WI38 (cell line): ENCODE data around the gene RRBP1.

Experiments used
- H3K4me3 ChIP-seq: 2 replicates; pipeline ENCODE4 v1.5.1; 2011; ENCODE audit warnings: low read depth, mild to moderate bottlenecking, control low read depth, low read length
- CTCF ChIP-seq: IDR thresholded peaks from 2 replicates; pipeline ENCODE4 v1.5.1; 2012; ENCODE audit warnings: low read depth, mild to moderate bottlenecking, control low read depth, low read length

RRBP1 gene

GRCh38 chr20:17667445-17667844 lies 14.6 kb downstream of the RRBP1 start:
- no peak for TF ChIP-seq CTCF
- H3K4me3 ChIP-seq = no peak overlapping the region

DNA sequence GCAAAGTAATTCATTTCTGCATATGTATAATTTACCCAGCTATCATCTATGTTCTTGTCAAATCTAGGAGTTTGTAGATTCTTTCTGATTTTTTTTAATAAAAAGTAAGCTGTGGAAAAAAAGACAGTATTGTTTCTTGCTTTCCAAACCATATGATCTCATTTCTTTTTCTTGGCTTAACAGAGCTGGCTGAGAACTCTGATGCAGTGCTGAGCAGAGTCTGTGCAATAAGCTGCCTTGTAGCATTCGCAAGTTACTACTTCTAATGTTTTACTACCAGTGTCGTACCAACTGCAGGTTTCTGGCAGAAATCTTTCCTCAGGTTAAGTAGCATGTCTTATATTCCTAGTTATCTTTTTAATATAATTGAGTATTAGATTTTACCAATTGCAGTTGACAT lies 15.6 kb downstream of the RRBP1 start:
- H3K4me3 ChIP-seq = no peak overlapping the region
- TF ChIP-seq CTCF = no peak

- TF ChIP-seq CTCF = no peak
- no peak overlapping the region for H3K4me3 ChIP-seq
Observed at GRCh38 chr20:17665756-17666155, 16.3 kb downstream of the RRBP1 start.

DNA sequence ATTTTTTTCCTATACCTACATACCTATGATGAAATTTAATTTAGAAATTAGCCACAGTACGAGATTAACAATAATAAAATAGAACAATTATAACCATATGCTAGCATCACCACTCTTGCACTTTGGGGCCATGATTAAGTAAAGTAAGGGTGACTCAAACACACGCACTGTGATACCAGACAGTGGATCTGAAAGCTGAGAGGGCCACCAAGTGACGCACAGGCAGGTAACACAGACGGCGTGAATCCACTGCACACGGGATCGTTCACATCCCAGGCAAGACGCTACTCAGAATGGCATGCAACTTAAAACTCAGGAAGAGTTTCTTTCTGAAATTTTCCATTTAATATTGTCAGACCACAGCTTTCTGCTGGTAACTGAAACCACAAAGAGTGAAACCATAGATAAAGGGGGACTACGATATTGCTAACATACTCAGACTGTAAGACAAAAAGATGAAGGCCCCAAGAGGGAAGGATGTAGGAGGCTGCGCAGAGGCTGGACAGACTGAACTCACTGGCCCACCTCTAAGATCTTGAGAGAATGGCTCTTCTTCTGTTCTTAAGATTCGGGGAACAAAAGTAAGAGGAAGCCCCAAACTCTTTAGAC lies 17.9 kb downstream of the RRBP1 start:
- no peak overlapping the region for H3K4me3 ChIP-seq
- TF ChIP-seq CTCF = no peak

DNA sequence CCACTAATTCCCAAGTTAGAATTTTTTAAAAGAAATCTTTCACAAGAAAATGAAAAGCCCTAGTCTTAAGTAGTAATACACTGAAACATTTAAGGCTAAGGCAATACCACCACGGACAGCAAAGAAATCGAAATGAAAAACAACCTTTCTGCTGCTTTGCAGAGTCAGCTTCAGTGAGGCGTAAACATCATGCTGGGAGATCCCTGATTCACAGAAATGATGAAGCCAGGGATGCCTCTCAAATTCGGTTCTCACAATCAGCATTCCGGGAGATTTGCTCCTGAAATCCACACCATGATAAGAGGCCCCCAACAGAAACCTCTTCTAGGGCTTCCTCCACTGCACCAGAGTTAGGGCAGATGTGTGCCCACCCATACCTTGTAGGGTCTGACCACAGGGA lies 18.6 kb downstream of the RRBP1 start:
- TF ChIP-seq CTCF = no peak
- no peak overlapping the region for H3K4me3 ChIP-seq

DNA sequence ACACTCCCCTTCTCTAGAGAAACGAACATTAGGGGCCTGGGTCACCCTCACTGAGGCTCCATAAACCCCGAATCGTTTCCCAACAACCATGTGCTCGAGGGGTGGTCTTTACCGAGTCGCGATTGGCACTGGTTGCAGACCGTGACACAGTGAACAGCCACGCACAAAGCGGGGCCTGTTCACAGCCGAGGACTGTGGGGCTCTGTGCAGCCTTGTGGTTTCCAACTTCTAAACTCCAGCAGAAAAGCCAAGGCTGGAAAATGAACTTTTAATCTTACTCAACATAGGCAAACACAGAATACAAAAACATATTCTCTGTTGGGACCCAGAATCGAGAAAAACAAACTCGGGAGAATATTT lies 19.0 kb downstream of the RRBP1 start:
- TF ChIP-seq CTCF = no peak
- H3K4me3 ChIP-seq = no peak overlapping the region

DNA sequence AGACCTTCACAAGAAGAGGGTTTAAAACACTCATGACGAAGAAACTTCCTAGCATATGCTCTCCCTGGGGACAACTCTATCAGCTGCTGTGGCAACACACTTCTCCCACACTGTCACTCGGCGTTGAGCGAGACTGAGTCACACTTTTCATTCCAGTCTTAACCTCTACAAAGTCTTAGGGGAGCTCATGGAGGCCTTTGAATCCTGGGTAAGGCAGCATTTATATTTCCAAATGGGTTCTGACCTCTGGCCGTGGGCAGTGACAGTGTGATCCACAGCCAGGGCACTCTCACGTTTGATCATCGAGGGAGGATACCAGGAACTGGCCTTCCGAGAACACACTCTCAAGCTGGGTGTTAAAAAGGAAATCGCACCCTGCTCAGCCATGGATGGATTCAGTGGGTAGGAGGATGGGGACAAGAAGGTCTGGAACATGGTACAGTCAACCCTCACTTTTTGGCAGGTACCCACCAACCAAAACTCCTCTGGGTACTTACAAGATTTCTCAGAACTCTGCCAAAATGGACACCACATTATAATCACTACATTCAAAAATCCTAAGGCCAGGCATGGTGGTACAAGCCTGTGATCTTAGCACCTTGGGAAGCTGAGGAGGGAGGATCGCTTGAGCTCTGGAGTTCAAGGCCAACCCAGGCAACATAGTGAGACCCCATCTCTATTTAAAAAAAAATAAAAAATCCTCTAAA lies 19.6 kb downstream of the RRBP1 start:
- no peak overlapping the region for H3K4me3 ChIP-seq
- no peak for TF ChIP-seq CTCF
